Thyroid gland (tissue), 4 donors: ENCODE data around the gene GRXCR2.

Experiments used
- CTCF ChIP-seq, 6 experiments: fragments of 200-600 bp in 3 of 6; fragments of 450-650 bp in 3 of 6; sonication (generic) in 3 of 6; IDR thresholded peaks; one replicate each; pipeline ENCODE4 v1.5.1; 2016 to 2019; ENCODE audit warnings: antibody characterized with exemption in 6 of 6, mild to moderate bottlenecking in 2 of 6, inconsistent platforms in 1 of 6, moderate library complexity in 1 of 6
- POLR2A ChIP-seq, 2 donors: fragments of 450-650 bp; IDR thresholded peaks; one replicate each; pipeline ENCODE4 v1.6.1; 2017; ENCODE audit warnings: antibody characterized with exemption in 2 of 2, mild to moderate bottlenecking in 2 of 2, moderate library complexity in 1 of 2

- TF ChIP-seq CTCF (IDR thresholded peaks at IDR 0.05) (peak in 1 of 6 experiments; percentile 22), POLR2A (IDR thresholded peaks at IDR 0.05) (no peak)
Observed at GRCh38 chr5:145856285-145856818, 16.5 kb downstream of the GRXCR2 start.
